GDM1 (cell line): Measurements from ENCODE around the gene HSPA6.
"Not testable (repeated sequence)": the region's sequence is repeated elsewhere in the genome, so short reads cannot be mapped to it uniquely, and the experiment has no call there.

Experiments used
- DNase-seq: peaks from one replicate; lab custom pipeline; 2025; lab: John Stamatoyannopoulos, UW

The HSPA6 gene

GRCh38 chr1:161560960-161561715 lies 36.8 kb downstream of the HSPA6 start:
- DNase-seq = not testable (repeated sequence)

DNA sequence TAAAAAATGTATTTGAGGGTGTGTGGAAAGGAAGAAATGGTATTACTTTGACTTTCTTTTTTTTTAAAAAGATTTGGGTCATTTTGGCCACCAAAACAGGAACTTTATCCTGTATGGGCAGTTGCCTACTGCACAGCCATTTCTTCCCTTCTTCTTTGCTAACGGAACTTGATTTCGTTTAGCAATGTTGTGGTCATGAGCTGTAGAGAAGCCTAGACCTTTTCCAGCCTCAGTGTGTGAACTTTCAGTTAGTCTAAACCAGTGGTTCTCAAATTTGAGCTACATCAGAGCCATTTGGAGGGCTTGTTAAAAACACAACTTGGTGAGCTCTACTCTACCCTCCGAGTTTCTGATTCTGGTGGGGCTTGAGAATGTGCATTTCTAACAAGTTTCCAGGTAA lies 38.1 kb downstream of the HSPA6 start:
- DNase-seq = not testable (repeated sequence)

GRCh38 chr1:161563522-161563921 lies 39.2 kb downstream of the HSPA6 start:
- DNase-seq = not testable (repeated sequence)

DNA sequence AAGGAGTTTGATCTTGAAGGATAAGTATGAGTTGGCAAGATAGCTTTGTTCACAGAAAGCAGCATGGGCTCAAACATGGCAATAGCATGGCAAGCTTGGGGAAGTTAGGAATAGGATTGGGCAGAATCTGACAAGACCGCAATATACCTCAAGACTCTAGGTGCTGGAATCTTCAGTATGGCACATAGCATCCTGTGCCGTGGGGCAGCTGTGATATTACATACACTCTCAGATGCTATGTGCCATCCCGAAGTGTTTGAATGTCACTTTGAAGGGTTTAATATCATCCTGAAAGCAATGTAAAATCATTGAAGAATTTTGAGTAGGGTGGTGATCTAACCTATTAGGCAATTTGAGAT lies 42.2 kb downstream of the HSPA6 start:
- not testable (repeated sequence) for DNase-seq

DNA sequence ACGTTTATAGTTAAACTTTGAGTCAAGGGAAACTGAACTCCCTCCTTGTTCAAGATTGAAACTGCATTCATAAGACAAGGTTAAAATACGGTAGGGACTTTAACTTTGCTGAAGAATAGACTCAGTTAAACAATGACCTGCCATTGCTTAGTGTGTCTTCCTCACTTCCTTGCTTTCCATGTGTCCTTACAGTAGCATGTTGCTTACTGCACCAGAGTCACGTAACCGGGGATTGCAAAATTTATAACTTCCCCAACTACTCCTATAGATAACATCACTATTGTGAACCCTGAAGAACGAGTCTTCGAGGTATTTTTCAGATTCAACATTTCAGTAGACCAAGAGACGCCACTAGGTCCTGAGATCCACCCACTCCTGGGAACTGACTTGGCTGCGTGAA lies 47.4 kb downstream of the HSPA6 start:
- not testable (repeated sequence) for DNase-seq
